HL-60 (cell line): Measurements from ENCODE around the gene TGFB3.

Experiments used
- DNase-seq, 2 experiments: peaks; one replicate each; pipeline ENCODE4 v3.0.0-alpha.2; 2010 to 2020; ENCODE audit warnings: low read depth in 1 of 2, low spot score in 1 of 2
- H3K27ac ChIP-seq: fragments of 250-450 bp; sonication (Bioruptor Pico); replicated peaks from 2 replicates; pipeline ENCODE4 v1.5.1; 2020; ENCODE audit warnings: mild to moderate bottlenecking, moderate library complexity
- H3K27me3 ChIP-seq: fragments of 250-450 bp; sonication (Bioruptor Pico); 2 replicates; pipeline ENCODE4 v1.5.1; 2021; ENCODE audit warnings: mild to moderate bottlenecking, moderate library complexity; ENCODE audit not compliant: insufficient read depth, poor library complexity, severe bottlenecking
- H3K4me3 ChIP-seq: replicated peaks from 2 replicates; pipeline ENCODE4 v1.5.1; 2011; ENCODE audit warnings: mild to moderate bottlenecking, control low read depth, low read length; ENCODE audit not compliant: insufficient read depth
- GABPA ChIP-seq: IDR thresholded peaks from 2 replicates; pipeline ENCODE4 v1.6.1; 2012; ENCODE audit warnings: low read depth
- POLR2AphosphoS5 ChIP-seq: IDR thresholded peaks from 2 replicates; pipeline ENCODE4 v1.6.1; 2012; ENCODE audit warnings: low read depth
- REST ChIP-seq: IDR thresholded peaks from 2 replicates; pipeline ENCODE4 v1.6.1; 2012; ENCODE audit warnings: low read depth; ENCODE audit not compliant: insufficient replicate concordance
- SPI1 ChIP-seq: IDR thresholded peaks from 2 replicates; pipeline ENCODE4 v1.6.1; 2012; ENCODE audit warnings: low read depth, mild to moderate bottlenecking, borderline replicate concordance
- TF ChIP-seq, protein P1 (sequence below): IDR thresholded peaks from one replicate; pipeline ENCODE4 v1.5.1; 2011; ENCODE audit warnings: low read length, control low read depth, inconsistent platforms; ENCODE audit not compliant: insufficient read depth

The TGFB3 gene

DNA sequence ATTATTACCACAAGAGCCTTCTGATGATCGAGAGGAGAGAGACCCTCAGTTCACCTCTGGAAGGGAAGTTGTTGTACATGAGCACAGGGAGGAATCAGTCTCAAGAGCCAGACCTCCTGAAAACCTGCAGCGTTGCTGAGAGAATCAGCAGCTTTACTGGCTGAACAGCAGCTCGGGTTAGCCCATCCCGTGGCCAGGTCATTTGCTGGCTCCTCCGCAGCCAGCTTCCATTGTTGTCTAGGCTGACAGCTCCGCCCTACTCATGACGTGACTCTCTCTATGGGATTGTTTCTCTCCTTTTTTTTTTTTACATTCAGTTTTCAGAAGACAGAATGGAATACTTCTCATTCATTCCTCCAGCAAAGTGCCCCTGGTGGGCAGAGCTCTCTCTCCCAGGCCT is 69.9 kb downstream of the TGFB3 start:
- no peak for DNase-seq
- TF ChIP-seq SPI1: no peak
- TF ChIP-seq REST: no peak
- no peak for TF ChIP-seq POLR2AphosphoS5
- TF ChIP-seq, protein P1, sequence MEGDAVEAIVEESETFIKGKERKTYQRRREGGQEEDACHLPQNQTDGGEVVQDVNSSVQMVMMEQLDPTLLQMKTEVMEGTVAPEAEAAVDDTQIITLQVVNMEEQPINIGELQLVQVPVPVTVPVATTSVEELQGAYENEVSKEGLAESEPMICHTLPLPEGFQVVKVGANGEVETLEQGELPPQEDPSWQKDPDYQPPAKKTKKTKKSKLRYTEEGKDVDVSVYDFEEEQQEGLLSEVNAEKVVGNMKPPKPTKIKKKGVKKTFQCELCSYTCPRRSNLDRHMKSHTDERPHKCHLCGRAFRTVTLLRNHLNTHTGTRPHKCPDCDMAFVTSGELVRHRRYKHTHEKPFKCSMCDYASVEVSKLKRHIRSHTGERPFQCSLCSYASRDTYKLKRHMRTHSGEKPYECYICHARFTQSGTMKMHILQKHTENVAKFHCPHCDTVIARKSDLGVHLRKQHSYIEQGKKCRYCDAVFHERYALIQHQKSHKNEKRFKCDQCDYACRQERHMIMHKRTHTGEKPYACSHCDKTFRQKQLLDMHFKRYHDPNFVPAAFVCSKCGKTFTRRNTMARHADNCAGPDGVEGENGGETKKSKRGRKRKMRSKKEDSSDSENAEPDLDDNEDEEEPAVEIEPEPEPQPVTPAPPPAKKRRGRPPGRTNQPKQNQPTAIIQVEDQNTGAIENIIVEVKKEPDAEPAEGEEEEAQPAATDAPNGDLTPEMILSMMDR: no peak
- TF ChIP-seq GABPA: no peak
- H3K27me3 ChIP-seq: no peaks in the 10 kb centered on the region
- H3K4me3 ChIP-seq: no peak overlapping the region
- H3K27ac ChIP-seq: no peak overlapping the region

GRCh38 chr14:75910048-75910447 is 71.7 kb downstream of the TGFB3 start:
- H3K27ac ChIP-seq: no peak overlapping the region
- H3K4me3 ChIP-seq: no peak overlapping the region
- no peak for DNase-seq
- no peaks in the 10 kb centered on the region for H3K27me3 ChIP-seq
- TF ChIP-seq, protein P1: no peak
- TF ChIP-seq SPI1 (no peak), GABPA (no peak), REST (no peak), POLR2AphosphoS5 (no peak)

- Histone ChIP-seq H3K27ac (no peak overlapping the region), H3K4me3 (no peak overlapping the region)
Observed at GRCh38 chr14:75909630-75910029, 72.2 kb downstream of the TGFB3 start.

More at GRCh38 chr14:75909630-75910029, 72.2 kb downstream of the TGFB3 start:
- TF ChIP-seq, protein P1: no peak
- TF ChIP-seq SPI1: no peak
- TF ChIP-seq REST: no peak
- no peak for TF ChIP-seq POLR2AphosphoS5
- no peak for TF ChIP-seq GABPA
- DNase-seq: no peak
- H3K27me3 ChIP-seq: no peaks in the 10 kb centered on the region
